GM23338 (cell line): Measurements from ENCODE around the gene ADGRG6.

Experiments
- CTCF ChIP-seq, 2 experiments: fragments of 200-600 bp in 1 of 2; sonication (generic) in 1 of 2; conservative IDR thresholded peaks; 2 replicates each; pipeline versions ENCODE4 v1.5.1 to v1.6.1; 2016 to 2017; ENCODE audit warnings: antibody characterized with exemption in 2 of 2, low read depth in 2 of 2, mild to moderate bottlenecking in 2 of 2, moderate library complexity in 1 of 2
- POLR2AphosphoS5 ChIP-seq: IDR thresholded peaks from 2 replicates; pipeline ENCODE4 v1.6.1; 2016; ENCODE audit warnings: antibody characterized with exemption, low read depth

- TF ChIP-seq CTCF (conservative IDR thresholded peaks at IDR 0.05; ENCODE audit: low read depth in 2 of 2) (no peak), POLR2AphosphoS5 (no peak)
Observed at GRCh38 chr6:142416686-142417085, 114.9 kb downstream of the ADGRG6 start.
